GM12875 (cell line): ENCODE measurements around the gene SMPD1.

ENCODE experiments used
- H3K4me3 ChIP-seq: one replicate; pipeline ENCODE4 v1.5.1; 2011; ENCODE audit warnings: low read depth, low read length, control low read depth
- CTCF ChIP-seq: IDR thresholded peaks from 2 replicates; pipeline ENCODE4 v1.5.1; 2011; ENCODE audit warnings: low read depth, mild to moderate bottlenecking, control low read depth, inconsistent platforms, low read length, moderate library complexity, borderline replicate concordance; ENCODE audit not compliant: insufficient read depth

Gene SMPD1

GRCh38 chr11:6400431-6401345 lies 10.4 kb downstream of the SMPD1 start:
- TF ChIP-seq CTCF: no peak
- no peak overlapping the region for H3K4me3 ChIP-seq

- no peak overlapping the region for H3K4me3 ChIP-seq
- no peak for TF ChIP-seq CTCF
Observed at GRCh38 chr11:6401464-6401863, 11.2 kb downstream of the SMPD1 start.

GRCh38 chr11:6402061-6402470 lies 11.8 kb downstream of the SMPD1 start:
- no peak for TF ChIP-seq CTCF

GRCh38 chr11:6402561-6402981 lies 12.3 kb downstream of the SMPD1 start:
- TF ChIP-seq CTCF: no peak
- peak overlapping the region; percentile 15 for H3K4me3 ChIP-seq

More at GRCh38 chr11:6402061-6402470, 11.8 kb downstream of the SMPD1 start:
- no peak overlapping the region for H3K4me3 ChIP-seq

GRCh38 chr11:6403539-6403938 lies 13.3 kb downstream of the SMPD1 start:
- H3K4me3 ChIP-seq: no peak overlapping the region

GRCh38 chr11:6404342-6405051 lies 14.2 kb downstream of the SMPD1 start:
- TF ChIP-seq CTCF: no peak
- H3K4me3 ChIP-seq: no peak overlapping the region

More at GRCh38 chr11:6403539-6403938, 13.3 kb downstream of the SMPD1 start:
- no peak for TF ChIP-seq CTCF
